ENCODE data around the gene TRAIP.

- TF ChIP-seq POLR2A (IDR thresholded peaks at IDR 0.05; ENCODE audit: low read length) (no peak), MYC (IDR thresholded peaks at IDR 0.05; ENCODE audit: borderline replicate concordance, low read length) (no peak), SREBF2 (IDR thresholded peaks at IDR 0.05) (no peak), REST (IDR thresholded peaks at IDR 0.05) (no peak), CTCF (IDR thresholded peaks at IDR 0.05) (no peak), ATOH8 (CRISPR knock-in tag; IDR thresholded peaks at IDR 0.05; ENCODE audit: low read depth) (no peak), HEYL (CRISPR knock-in tag; IDR thresholded peaks at IDR 0.05) (no peak), KDM1A (IDR thresholded peaks at IDR 0.05; ENCODE audit: low read depth) (no peak), CHD2 (IDR thresholded peaks at IDR 0.05; ENCODE audit: low read length, partially characterized antibody) (no peak)
- TF ChIP-seq, protein P1, sequence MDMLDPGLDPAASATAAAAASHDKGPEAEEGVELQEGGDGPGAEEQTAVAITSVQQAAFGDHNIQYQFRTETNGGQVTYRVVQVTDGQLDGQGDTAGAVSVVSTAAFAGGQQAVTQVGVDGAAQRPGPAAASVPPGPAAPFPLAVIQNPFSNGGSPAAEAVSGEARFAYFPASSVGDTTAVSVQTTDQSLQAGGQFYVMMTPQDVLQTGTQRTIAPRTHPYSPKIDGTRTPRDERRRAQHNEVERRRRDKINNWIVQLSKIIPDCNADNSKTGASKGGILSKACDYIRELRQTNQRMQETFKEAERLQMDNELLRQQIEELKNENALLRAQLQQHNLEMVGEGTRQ (IDR thresholded peaks at IDR 0.05), result no peak
Observed at GRCh38 chr3:49869525-49870126, 13.3 kb upstream of the TRAIP start, which contains the start of gene CAMKV.
